GM18502 (cell line): Measurements from ENCODE around the gene CEBPA.

Experiments used
- ATAC-seq: cut with Tn5 transposase; IDR thresholded peaks from one replicate; pipeline ENCODE4 v1.9.1; 2021; ENCODE audit warnings: mild to moderate bottlenecking; ENCODE audit not compliant: unreplicated experiment, poor library complexity

The CEBPA gene

GRCh38 chr19:33275933-33276619 is 26.3 kb downstream of the CEBPA start:
- no peak for ATAC-seq

- no peak for ATAC-seq
Observed at GRCh38 chr19:33275559-33275932, 26.8 kb downstream of the CEBPA start.

GRCh38 chr19:33274663-33275558 is 27.4 kb downstream of the CEBPA start:
- ATAC-seq: no peak

GRCh38 chr19:33273881-33274662 is 28.3 kb downstream of the CEBPA start:
- no peak for ATAC-seq

GRCh38 chr19:33273065-33273736 is 29.1 kb downstream of the CEBPA start:
- no peak for ATAC-seq

- ATAC-seq: no peak
Observed at GRCh38 chr19:33271246-33272021, 30.9 kb downstream of the CEBPA start.

DNA sequence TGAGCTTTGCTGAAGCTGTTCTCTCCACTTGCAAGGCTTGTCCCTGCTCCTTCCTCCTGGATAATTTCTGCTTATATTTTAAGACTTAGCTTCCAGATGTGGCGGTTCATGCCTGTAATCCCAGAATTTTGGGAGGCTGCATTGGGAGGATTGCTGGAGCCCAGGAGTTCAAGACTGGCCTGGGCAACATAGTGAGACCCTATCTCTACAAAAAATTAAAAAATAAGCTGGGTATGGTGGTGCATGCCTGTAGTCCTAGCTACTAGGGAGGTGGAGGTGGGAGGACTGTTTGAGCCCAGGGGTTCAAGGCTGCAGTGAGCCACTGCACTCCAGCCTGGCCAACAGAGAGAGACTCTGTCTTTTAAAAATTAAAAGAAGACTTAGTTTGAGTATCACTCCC is 31.6 kb downstream of the CEBPA start:
- no peak for ATAC-seq

DNA sequence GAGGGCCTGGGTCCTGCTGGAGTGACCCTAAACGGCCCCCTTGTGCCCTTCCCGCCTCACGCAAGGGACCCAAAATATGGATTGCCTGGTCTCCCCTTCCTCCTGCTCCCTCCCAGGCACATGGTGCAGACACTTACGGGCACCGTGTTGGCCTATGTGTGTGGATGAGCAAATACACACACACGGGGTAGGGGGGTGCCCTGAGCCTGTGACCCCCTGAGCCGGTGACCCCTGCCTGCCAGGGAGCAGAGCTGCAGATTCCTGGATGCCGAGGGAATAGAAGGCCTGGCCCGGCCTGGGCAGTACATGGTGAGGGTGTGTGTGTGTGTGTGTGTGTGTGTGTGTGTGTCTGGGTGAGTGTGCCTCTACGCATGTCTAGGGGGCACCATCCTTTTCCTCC is 33.3 kb downstream of the CEBPA start:
- no peak for ATAC-seq

DNA sequence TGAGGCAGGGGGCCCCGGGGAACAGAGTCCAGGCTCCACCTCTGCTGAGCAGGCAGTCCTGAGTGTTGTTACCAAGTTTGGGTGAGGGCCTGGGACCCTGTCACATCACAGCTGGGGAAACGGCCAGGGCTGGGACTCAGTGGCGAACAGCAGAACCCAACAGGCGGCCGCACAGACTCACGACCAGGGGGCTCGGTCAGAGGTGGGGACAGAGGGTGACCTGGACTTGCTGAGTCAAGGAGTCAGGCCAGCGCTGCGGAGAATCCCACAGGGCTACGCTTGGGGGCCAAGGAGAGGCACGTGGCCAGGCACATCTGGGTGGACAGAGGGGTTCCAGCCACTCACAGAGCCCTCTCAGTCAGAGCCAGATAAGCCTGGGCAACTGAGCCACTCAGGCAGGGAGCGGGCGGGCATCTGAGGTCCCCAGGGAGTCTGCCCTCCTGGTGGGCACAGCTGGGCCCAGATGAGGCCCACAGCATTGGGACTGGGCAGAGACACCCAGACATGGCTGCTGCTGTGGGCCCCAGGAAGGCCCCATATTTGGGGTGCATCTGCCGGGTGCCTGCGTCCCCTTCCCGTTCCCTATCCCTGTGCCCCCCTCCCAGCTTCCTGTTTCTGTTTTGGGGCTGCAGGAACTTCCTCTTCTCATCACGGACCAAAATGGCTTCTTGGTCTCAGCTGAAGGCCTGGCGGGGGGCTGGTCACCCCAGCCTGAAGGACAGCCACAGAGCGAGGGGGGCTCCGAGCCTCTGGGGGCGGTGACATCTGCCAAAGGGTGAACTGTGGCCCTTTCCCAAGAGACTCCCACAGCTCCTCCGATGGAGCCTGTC is 34.0 kb downstream of the CEBPA start:
- ATAC-seq: no peak

- no peak for ATAC-seq
Observed at GRCh38 chr19:33267706-33268105, 34.6 kb downstream of the CEBPA start.

DNA sequence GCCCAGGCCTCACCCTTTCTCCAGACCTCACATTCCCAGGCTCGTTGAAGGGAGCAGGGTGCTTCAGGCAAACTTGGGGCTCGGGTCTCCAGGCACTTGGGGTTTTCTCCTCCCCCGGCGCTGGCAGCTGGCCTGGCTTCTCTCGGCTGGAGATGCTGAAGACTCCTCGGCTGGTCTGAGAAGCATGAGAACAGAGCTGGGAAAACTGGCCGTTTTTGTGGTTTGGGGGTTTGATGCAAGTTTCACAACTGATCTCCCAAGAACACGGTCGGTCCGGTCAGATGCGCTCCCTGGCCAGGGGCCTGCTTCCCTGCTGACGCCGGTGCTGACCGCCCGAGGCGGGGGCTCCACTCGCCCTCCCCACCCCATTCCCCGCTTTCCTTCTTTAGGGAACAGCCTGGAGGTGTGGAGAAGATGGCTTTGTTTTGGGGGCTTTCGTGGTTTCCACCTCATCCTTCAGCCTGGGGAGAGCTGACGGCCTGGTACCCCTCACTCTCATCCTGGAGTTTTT is 35.3 kb downstream of the CEBPA start:
- no peak for ATAC-seq

- ATAC-seq: no peak
Observed at GRCh38 chr19:33264881-33265445, 37.4 kb downstream of the CEBPA start.

GRCh38 chr19:33263325-33264023 is 38.9 kb downstream of the CEBPA start:
- no peak for ATAC-seq

GRCh38 chr19:33261511-33262189 is 40.7 kb downstream of the CEBPA start:
- ATAC-seq: no peak

- no peak for ATAC-seq
Observed at GRCh38 chr19:33260628-33261418, 41.5 kb downstream of the CEBPA start.

GRCh38 chr19:33259539-33259938 is 42.8 kb downstream of the CEBPA start:
- no peak for ATAC-seq
